Peyer's patch (tissue), 4 donors: ENCODE data around the gene ZNF611. TPM values are rescaled to one million over a fixed set of nuclear protein-coding genes. Genes with fewer than 3 reads are reported as not detected.
"Not testable (repeated sequence)": the region's sequence is repeated elsewhere in the genome, so short reads cannot be mapped to it uniquely, and the experiment has no call there.

Source experiments
- DNase-seq, 3 donors: peaks; one replicate each; pipeline ENCODE4 v3.0.0-alpha.2; 2017 to 2019
- H3K27ac ChIP-seq, 4 donors: fragments of 200-600 bp; sonication (generic); one replicate each; pipeline ENCODE4 v1.5.1; 2016 to 2019
- H3K27me3 ChIP-seq, 2 donors: fragments of 200-600 bp; sonication (generic); one replicate each; pipeline ENCODE4 v1.5.1; 2019
- H3K36me3 ChIP-seq, 3 donors: fragments of 200-600 bp; sonication (generic); one replicate each; pipeline ENCODE4 v1.5.1; 2016 to 2019
- H3K4me1 ChIP-seq, 4 donors: fragments of 200-600 bp; sonication (generic); one replicate each; pipeline ENCODE4 v1.5.1; 2016 to 2019
- H3K4me3 ChIP-seq, 4 donors: fragments of 200-600 bp; sonication (generic); 1 replicate in 3 of 4; 2 replicates in 1 of 4; pipeline ENCODE4 v1.5.1; 2016 to 2019; ENCODE audit warnings: mild to moderate bottlenecking in 1 of 4
- H3K9me3 ChIP-seq, 4 donors: fragments of 200-600 bp; sonication (generic); one replicate each; pipeline ENCODE4 v1.5.1; 2016 to 2019; ENCODE audit warnings: mild to moderate bottlenecking in 1 of 4
- POLR2A ChIP-seq, 2 donors: fragments of 450-650 bp; IDR thresholded peaks; one replicate each; pipeline ENCODE4 v1.5.1; 2017; ENCODE audit warnings: antibody characterized with exemption in 2 of 2, mild to moderate bottlenecking in 2 of 2, moderate library complexity in 2 of 2
- total RNA-seq, 4 donors: library from RNA; depleted of rRNA; stranded (reverse); fragments of >200 nt; gene quantifications; one replicate each; pipeline ENCODE4 v1.1.0, GENCODE V29; 2016
- TF ChIP-seq, protein P1 (sequence below), 6 experiments: fragments of 450-650 bp in 4 of 6; fragments of 200-600 bp in 2 of 6; sonication (generic) in 1 of 6; IDR thresholded peaks; one replicate each; pipeline ENCODE4 v1.5.1; 2017 to 2019; ENCODE audit warnings: antibody characterized with exemption in 6 of 6, mild to moderate bottlenecking in 3 of 6, moderate library complexity in 1 of 6

ZNF611 gene
- total RNA-seq, 4 donors from 2014 or later = 14.5 to 19.0 (median 16.3) TPM

DNA sequence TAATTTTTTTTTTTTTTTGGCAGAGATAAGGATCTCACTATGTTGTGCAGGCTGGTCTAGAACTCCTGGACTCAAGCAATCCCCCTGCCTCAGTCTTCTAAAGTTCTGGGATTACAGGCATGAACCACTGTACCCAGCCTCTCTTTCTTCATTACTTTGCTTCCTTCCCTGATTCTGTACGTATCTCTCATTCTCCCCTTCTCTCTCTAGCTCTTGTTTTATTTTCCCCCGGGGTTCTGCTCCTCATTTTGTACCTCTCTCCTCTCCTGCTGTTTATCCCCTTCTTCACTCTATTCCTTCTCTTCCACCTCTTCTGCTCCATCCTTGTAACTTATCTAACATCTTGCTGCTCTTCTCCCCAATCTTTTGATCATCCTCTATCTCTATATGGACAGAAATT lies 46.5 kb downstream of the ZNF611 start:
- no peaks in the 10 kb centered on the region for H3K9me3 ChIP-seq
- H3K4me1 ChIP-seq = peaks cover 0 to 5% (median 0%) of the 10 kb centered on the region in 4 donors
- H3K27ac ChIP-seq = no peak overlapping the region
- DNase-seq = no peak
- no peaks in the 10 kb centered on the region for H3K36me3 ChIP-seq
- H3K4me3 ChIP-seq = no peak overlapping the region
- TF ChIP-seq POLR2A (IDR thresholded peaks at IDR 0.05) = no peak
- TF ChIP-seq, protein P1, sequence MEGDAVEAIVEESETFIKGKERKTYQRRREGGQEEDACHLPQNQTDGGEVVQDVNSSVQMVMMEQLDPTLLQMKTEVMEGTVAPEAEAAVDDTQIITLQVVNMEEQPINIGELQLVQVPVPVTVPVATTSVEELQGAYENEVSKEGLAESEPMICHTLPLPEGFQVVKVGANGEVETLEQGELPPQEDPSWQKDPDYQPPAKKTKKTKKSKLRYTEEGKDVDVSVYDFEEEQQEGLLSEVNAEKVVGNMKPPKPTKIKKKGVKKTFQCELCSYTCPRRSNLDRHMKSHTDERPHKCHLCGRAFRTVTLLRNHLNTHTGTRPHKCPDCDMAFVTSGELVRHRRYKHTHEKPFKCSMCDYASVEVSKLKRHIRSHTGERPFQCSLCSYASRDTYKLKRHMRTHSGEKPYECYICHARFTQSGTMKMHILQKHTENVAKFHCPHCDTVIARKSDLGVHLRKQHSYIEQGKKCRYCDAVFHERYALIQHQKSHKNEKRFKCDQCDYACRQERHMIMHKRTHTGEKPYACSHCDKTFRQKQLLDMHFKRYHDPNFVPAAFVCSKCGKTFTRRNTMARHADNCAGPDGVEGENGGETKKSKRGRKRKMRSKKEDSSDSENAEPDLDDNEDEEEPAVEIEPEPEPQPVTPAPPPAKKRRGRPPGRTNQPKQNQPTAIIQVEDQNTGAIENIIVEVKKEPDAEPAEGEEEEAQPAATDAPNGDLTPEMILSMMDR (IDR thresholded peaks at IDR 0.05) = no peak
- no peaks in the 10 kb centered on the region for H3K27me3 ChIP-seq

DNA sequence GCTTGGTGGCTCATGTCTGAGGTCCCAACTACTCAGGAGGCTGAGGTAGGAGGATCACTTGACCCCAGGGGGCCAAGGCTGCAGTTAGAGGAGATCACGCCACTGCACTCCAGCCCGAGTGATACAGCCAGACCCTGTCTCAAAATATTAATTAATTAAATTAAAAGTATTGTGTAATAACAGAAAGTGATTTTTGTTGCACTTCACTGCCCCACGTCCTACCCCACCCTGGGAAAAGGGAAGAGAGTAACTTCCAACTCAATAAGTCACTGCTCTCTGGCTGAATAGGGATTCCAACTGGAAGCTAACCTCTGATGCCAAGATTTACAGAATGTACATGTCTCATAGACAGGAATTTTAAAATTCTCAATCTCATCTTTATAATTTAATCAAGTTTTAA lies 47.2 kb downstream of the ZNF611 start:
- Histone ChIP-seq H3K4me1 (peaks cover 0 to 5% (median 0%) of the 10 kb centered on the region in 4 donors), H3K27ac (no peak overlapping the region), H3K4me3 (no peak overlapping the region), H3K9me3 (no peaks in the 10 kb centered on the region), H3K36me3 (no peaks in the 10 kb centered on the region), H3K27me3 (no peaks in the 10 kb centered on the region)
- DNase-seq = no peak
- TF ChIP-seq, protein P1 (IDR thresholded peaks at IDR 0.05) = no peak
- TF ChIP-seq POLR2A (IDR thresholded peaks at IDR 0.05) = no peak

DNA sequence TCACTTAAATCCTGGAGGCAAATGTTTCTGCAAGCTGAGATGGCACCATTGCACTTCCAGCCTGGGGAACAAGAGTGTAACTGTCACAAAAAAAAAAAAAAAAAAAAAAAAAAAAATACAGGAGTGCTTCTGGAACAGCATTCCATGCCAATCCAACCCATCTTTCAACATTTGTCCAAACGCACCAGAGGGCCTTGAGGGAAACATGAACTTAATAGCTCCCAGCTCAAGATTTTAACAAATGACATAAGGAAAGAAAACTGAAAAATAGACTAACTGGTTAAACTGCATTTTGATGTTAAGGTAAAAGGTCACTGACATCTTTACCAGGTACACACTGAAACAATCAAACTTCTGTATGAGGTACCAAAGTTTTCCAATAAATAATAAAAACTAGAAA lies 49.0 kb downstream of the ZNF611 start:
- no peak for DNase-seq
- Histone ChIP-seq H3K27ac (no peak overlapping the region), H3K36me3 (no peaks in the 10 kb centered on the region), H3K4me3 (no peak overlapping the region), H3K9me3 (no peaks in the 10 kb centered on the region), H3K4me1 (peaks cover 0 to 5% (median 0%) of the 10 kb centered on the region in 4 donors), H3K27me3 (no peaks in the 10 kb centered on the region)
- no peak for TF ChIP-seq POLR2A (IDR thresholded peaks at IDR 0.05)
- TF ChIP-seq, protein P1 (IDR thresholded peaks at IDR 0.05) = no peak

DNA sequence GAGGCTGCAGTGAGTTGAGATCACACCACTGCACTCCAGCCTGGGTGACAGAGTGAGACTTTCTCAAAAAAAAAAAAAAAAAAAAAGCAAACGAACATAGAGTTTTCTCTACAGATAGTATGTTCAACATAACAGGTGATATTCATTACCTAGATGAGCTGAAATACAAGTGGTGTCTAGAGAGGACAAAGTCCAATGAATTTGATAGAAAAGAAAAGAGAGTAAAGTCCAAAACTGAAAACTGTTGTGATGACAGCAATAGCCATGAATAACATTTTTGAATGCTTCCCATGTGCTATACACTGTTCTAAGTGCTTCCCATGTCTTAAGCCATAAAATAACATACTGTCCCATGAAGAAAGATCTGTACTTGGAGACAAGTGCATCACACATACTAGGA lies 53.6 kb downstream of the ZNF611 start:
- H3K27ac ChIP-seq, H3K36me3 ChIP-seq, H3K9me3 ChIP-seq, H3K27me3 ChIP-seq, DNase-seq, H3K4me3 ChIP-seq, H3K4me1 ChIP-seq: not testable (repeated sequence)

DNA sequence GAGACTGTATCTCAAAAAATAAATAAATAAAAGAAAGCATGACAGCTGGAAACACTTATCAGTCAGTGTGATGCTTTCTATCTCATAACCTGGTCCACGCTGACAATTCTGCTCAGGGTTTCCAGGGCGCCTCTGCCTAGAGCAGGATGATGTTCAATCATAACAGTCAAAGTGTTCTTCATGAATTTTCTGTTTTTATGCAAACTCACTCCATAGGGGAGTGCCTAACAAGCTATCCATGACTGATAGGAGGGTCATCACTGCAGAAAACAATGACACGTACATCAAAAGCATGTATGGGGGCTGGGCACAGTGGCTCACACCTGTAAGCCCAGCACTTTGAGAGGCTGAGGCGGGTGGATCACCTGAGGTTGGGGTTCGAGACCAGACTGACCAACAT lies 55.2 kb downstream of the ZNF611 start:
- H3K27ac ChIP-seq = no peak overlapping the region
- no peaks in the 10 kb centered on the region for H3K9me3 ChIP-seq
- no peaks in the 10 kb centered on the region for H3K36me3 ChIP-seq
- DNase-seq = no peak
- no peak for TF ChIP-seq POLR2A (IDR thresholded peaks at IDR 0.05)
- TF ChIP-seq, protein P1 (IDR thresholded peaks at IDR 0.05) = no peak
- no peaks in the 10 kb centered on the region for H3K27me3 ChIP-seq
- no peak overlapping the region for H3K4me3 ChIP-seq
- H3K4me1 ChIP-seq = no peaks in the 10 kb centered on the region

DNA sequence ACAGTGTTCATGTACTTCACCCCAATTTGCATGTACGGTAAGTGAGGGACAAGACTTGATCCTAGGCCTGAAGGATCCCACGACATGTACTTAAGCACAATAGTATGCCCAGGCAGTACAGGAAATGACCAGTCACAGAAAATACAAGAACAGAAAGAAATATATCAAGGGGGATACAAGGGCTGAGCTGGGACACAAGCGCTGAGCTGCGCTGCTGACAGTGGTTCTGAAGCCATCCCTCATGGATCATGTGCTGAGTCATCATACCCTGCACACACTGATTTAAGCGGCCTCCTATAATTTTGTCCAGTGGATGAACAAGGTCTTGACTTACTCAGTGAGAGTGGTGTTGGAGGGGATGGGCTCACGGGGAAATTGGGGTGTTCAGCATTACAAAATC lies 59.6 kb downstream of the ZNF611 start:
- DNase-seq, H3K27ac ChIP-seq, H3K36me3 ChIP-seq, H3K9me3 ChIP-seq, H3K4me1 ChIP-seq, H3K4me3 ChIP-seq, H3K27me3 ChIP-seq: not testable (repeated sequence)

DNA sequence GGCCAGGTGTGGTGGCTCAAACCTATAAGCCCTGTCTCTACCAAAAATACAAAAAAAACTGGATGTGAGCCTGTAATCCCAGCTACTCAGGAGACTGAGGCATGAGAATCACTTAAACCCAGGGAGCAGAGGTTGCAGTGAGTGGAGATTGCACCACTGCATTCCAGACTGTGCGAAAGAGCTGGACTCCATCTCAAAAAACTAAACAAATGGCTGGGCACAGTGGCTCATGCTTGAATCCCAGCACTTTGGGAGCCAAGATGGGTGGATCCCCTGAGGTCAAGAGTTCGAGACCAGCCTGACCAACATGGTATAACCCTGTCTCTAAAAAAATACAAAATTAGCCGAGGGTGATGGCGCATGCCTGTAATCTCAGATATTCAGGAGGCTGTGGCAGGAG lies 61.8 kb downstream of the ZNF611 start:
- H3K27ac ChIP-seq = no peak overlapping the region

More for the DNA sequence above, 61.8 kb downstream of the ZNF611 start:
- Histone ChIP-seq H3K36me3 (no peaks in the 10 kb centered on the region), H3K9me3 (no peaks in the 10 kb centered on the region), H3K27me3 (no peaks in the 10 kb centered on the region), H3K4me1 (no peaks in the 10 kb centered on the region), H3K4me3 (no peak overlapping the region)
- DNase-seq = no peak
- TF ChIP-seq POLR2A (IDR thresholded peaks at IDR 0.05) = no peak
- TF ChIP-seq, protein P1 (IDR thresholded peaks at IDR 0.05) = no peak
